Osteoblast (primary cell): ENCODE data around the gene NAAA. TPM values are rescaled to one million over a fixed set of nuclear protein-coding genes. Genes with fewer than 3 reads are reported as not detected.

Source experiments
- DNase-seq: peaks from one replicate; pipeline ENCODE4 v3.0.0; 2011; ENCODE audit warnings: low spot score, mixed read lengths; ENCODE audit not compliant: insufficient read length; ENCODE audit errors: missing footprints
- H2AFZ ChIP-seq: 2 replicates; pipeline ENCODE4 v1.6.0; 2011; ENCODE audit warnings: mild to moderate bottlenecking, low read length
- H3K27ac ChIP-seq: 2 replicates; pipeline ENCODE4 v1.5.1; 2011; ENCODE audit warnings: mild to moderate bottlenecking, low read depth, low read length, moderate library complexity
- H3K27me3 ChIP-seq: 2 replicates; pipeline ENCODE4 v1.6.0; 2012; ENCODE audit warnings: mild to moderate bottlenecking, control low read depth, inconsistent platforms, low read length, moderate library complexity; ENCODE audit not compliant: insufficient read depth
- H3K36me3 ChIP-seq: 2 replicates; pipeline ENCODE4 v1.5.1; 2011; ENCODE audit warnings: mild to moderate bottlenecking, low read length, control low read depth, moderate library complexity; ENCODE audit not compliant: insufficient read depth
- H3K4me1 ChIP-seq: 2 replicates; pipeline ENCODE4 v1.5.1; 2011; ENCODE audit warnings: mild to moderate bottlenecking, low read length, control low read depth, moderate library complexity; ENCODE audit not compliant: insufficient read depth
- H3K4me2 ChIP-seq: 2 replicates; pipeline ENCODE4 v1.6.0; 2011; ENCODE audit warnings: mild to moderate bottlenecking, low read length; ENCODE audit not compliant: insufficient read depth
- H3K4me3 ChIP-seq: fragments of 200-600 bp; sonication (generic); 3 replicates; pipeline ENCODE4 v1.5.1; 2012; ENCODE audit warnings: mild to moderate bottlenecking, low read length, inconsistent platforms; ENCODE audit not compliant: insufficient read depth
- H3K79me2 ChIP-seq: 2 replicates; pipeline ENCODE4 v1.6.0; 2012; ENCODE audit warnings: mild to moderate bottlenecking, low read length, control low read depth, inconsistent platforms; ENCODE audit not compliant: insufficient read depth
- H3K9me3 ChIP-seq: 2 replicates; pipeline ENCODE4 v1.5.1; 2011; ENCODE audit warnings: low read depth, low read length, control low read depth
- H4K20me1 ChIP-seq: 2 replicates; pipeline ENCODE4 v1.6.0; 2012; ENCODE audit warnings: mild to moderate bottlenecking, low read length, control low read depth; ENCODE audit not compliant: insufficient read depth
- CTCF ChIP-seq: IDR thresholded peaks from 2 replicates; pipeline ENCODE4 v1.5.1; 2011; ENCODE audit warnings: mild to moderate bottlenecking, low read depth, low read length, moderate library complexity; ENCODE audit errors: extremely low read depth
- total RNA-seq: library from RNA; depleted of rRNA; stranded (reverse); fragments of >200 nt; gene quantifications from 2 replicates; pipeline ENCODE4 v1.2.3, GENCODE V29; 2012

The NAAA gene
- total RNA-seq, 1 donor = 27.9 TPM

DNA sequence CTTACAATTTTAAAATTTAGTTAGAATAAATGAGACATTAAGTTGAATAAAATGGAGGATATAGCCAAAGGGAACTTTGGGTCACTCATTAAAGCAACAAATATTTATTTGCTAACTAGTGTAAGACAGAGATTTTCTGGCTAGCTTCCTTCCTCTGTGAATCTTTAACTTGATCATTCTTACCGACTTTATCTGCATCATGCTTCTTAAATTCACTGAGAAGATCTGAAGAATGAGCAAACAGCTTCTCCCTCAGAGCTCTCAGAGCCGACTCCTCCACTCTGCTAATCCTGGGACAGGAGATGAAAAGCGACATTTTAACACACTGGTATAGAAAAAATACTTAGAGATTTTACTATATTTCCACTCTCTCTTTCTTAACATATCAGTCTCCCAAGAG is 73.7 kb downstream of the NAAA start:
- TF ChIP-seq CTCF = no peak
- Histone ChIP-seq H3K9me3 (no peaks in the 10 kb centered on the region), H3K27ac (no peak overlapping the region), H3K4me1 (no peaks in the 10 kb centered on the region), H3K79me2 (no peaks in the 10 kb centered on the region), H3K4me3 (no peak overlapping the region), H3K27me3 (peaks cover 10% of the 10 kb centered on the region), H3K4me2 (no peak overlapping the region), H4K20me1 (no peaks in the 10 kb centered on the region), H2AFZ (no peak overlapping the region), H3K36me3 (no peaks in the 10 kb centered on the region)
- no peak for DNase-seq

Other genes with a start within 250 kb of the NAAA start
- 120 and 122 TPM in 2 replicates for gene USO1, start 216.4 kb downstream of the NAAA start, total RNA-seq
- not detected in 2 replicates for gene PPEF2, start 38.6 kb downstream of the NAAA start, total RNA-seq
- 36.2 and 41.5 TPM in 2 replicates for gene SDAD1, start 49.9 kb upstream of the NAAA start, total RNA-seq
- gene CXCL9, start 66.5 kb upstream of the NAAA start, total RNA-seq = not detected in 2 replicates
- gene CXCL10, start 82.5 kb upstream of the NAAA start, total RNA-seq = not detected in 2 replicates
- gene CXCL11, start 95.1 kb upstream of the NAAA start, total RNA-seq = not detected in 2 replicates
- under 0.01 TPM in 1 of 2 replicates, not detected in the other for gene ART3, start 133.7 kb upstream of the NAAA start, total RNA-seq
- 51.9 and 52.8 TPM in 2 replicates for gene NUP54, start 207.4 kb upstream of the NAAA start, total RNA-seq